OCI-LY1 (cell line): ENCODE measurements around the gene CAV1.

Experiments used
- H2AFZ ChIP-seq: fragments of 200-600 bp; sonication (generic), shearing (Covaris generic); 2 replicates; pipeline ENCODE4 v1.6.0; 2014; ENCODE audit warnings: antibody characterized with exemption, mild to moderate bottlenecking, low read length
- H3F3A ChIP-seq: fragments of 200-600 bp; sonication (generic), shearing (Covaris generic); 2 replicates; pipeline ENCODE4 v1.6.0; 2014; ENCODE audit warnings: mild to moderate bottlenecking, antibody characterized with exemption, low read length, moderate library complexity; ENCODE audit not compliant: insufficient read depth
- H3K27ac ChIP-seq: fragments of 200-600 bp; sonication (generic); 2 replicates; pipeline ENCODE4 v1.5.1; 2014; ENCODE audit warnings: low read length, mixed run types, mild to moderate bottlenecking, low read depth; ENCODE audit not compliant: poor library complexity, severe bottlenecking
- H3K27me3 ChIP-seq: fragments of 200-600 bp; sonication (generic); 2 replicates; pipeline ENCODE4 v1.6.0; 2014; ENCODE audit warnings: antibody characterized with exemption, mild to moderate bottlenecking, low read length, moderate library complexity; ENCODE audit not compliant: insufficient read depth
- H3K36me3 ChIP-seq: fragments of 200-600 bp; sonication (generic); 2 replicates; pipeline ENCODE4 v1.6.1; 2014; ENCODE audit warnings: mild to moderate bottlenecking, antibody characterized with exemption, low read length, moderate library complexity, mixed read lengths; ENCODE audit not compliant: insufficient read depth
- H3K4me1 ChIP-seq: fragments of 200-600 bp; sonication (generic); 2 replicates; pipeline ENCODE4 v1.5.1; 2014; ENCODE audit warnings: mild to moderate bottlenecking, low read length, moderate library complexity; ENCODE audit not compliant: insufficient read depth, severe bottlenecking
- H3K4me2 ChIP-seq: fragments of 200-600 bp; sonication (generic), shearing (Covaris generic); 2 replicates; pipeline ENCODE4 v1.6.1; 2014; ENCODE audit warnings: low read length
- H3K4me3 ChIP-seq: fragments of 200-600 bp; sonication (generic); 2 replicates; pipeline ENCODE4 v1.5.1; 2014; ENCODE audit warnings: low read length, low read depth, mild to moderate bottlenecking, mixed read lengths; ENCODE audit not compliant: poor library complexity, severe bottlenecking
- H3K79me2 ChIP-seq: fragments of 200-600 bp; shearing (Covaris generic); 2 replicates; pipeline ENCODE4 v1.6.1; 2016; ENCODE audit warnings: mixed run types, low read length, mixed read lengths; ENCODE audit not compliant: insufficient read depth
- H3K9ac ChIP-seq: fragments of 200-600 bp; sonication (generic), shearing (Covaris generic); 2 replicates; pipeline ENCODE4 v1.6.1; 2014; ENCODE audit warnings: mild to moderate bottlenecking, low read length, mixed read lengths
- H3K9me2 ChIP-seq: fragments of 200-600 bp; sonication (generic), shearing (Covaris generic); 2 replicates; pipeline ENCODE4 v1.6.1; 2014; ENCODE audit warnings: low read depth, mild to moderate bottlenecking, low read length, mixed read lengths
- H3K9me3 ChIP-seq: fragments of 200-600 bp; shearing (Covaris generic); 2 replicates; pipeline ENCODE4 v1.6.1; 2014; ENCODE audit warnings: low read length, mixed read lengths
- H4K20me1 ChIP-seq: fragments of 200-600 bp; sonication (generic), shearing (Covaris generic); 2 replicates; pipeline ENCODE4 v1.6.0; 2016; ENCODE audit warnings: mild to moderate bottlenecking, low read length; ENCODE audit not compliant: insufficient read depth
- CTCF ChIP-seq: fragments of 200-600 bp; sonication (generic), shearing (Covaris generic); IDR thresholded peaks from 2 replicates; pipeline ENCODE4 v1.5.1; 2017; ENCODE audit warnings: mild to moderate bottlenecking, antibody characterized with exemption, low read length, moderate library complexity, mixed read lengths
- EZH2 ChIP-seq: fragments of 200-600 bp; sonication (generic), shearing (Covaris generic); IDR thresholded peaks from 2 replicates; pipeline ENCODE4 v1.8.0; 2017; ENCODE audit warnings: borderline replicate concordance, mixed run types, mild to moderate bottlenecking, antibody characterized with exemption, low read length, moderate library complexity, mixed read lengths

Gene CAV1

DNA sequence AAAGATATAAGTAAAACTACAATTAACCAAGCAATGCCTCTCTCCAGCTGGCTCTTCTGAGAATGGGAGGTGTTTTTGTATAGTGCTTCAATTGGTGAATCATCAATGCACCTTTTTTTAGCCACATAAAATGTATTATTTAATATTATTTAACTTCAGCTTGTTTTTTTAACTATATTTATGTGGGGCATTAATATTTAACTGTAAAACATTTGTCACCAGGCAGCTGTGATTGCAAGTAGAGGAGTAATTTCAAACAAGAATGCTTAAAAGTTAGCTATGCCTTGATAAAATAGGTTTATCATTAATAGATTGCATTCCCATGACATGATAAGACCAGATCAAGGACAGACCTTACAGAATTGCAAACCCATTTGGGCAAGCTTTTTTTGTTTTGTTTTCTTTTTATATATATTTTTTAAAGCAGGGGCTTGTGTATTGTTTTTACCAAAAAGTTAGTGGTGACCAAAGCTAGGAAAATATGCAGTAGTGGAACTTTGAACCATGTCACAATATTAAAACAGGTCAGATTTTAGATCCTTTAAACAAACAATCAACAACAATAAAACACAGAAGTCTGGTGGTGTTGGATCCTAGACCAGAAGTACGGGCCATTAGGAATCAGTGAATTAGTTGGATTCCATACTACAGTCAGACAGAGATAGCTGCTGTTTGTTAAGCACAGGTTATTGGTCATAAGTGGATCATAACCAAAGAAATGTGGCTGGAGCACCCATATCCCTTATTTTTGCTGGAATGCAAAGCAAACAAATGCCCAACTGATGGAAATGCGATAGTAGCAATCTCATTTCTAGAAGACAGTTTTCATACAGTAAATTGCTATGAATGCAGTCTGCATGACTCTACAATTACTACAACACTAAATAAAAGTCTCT lies 22.4 kb upstream of the CAV1 start:
- no peak overlapping the region for H3K9ac ChIP-seq
- H3K27me3 ChIP-seq: no peaks in the 10 kb centered on the region
- no peak overlapping the region for H2AFZ ChIP-seq
- H3K9me3 ChIP-seq: no peaks in the 10 kb centered on the region
- H3K4me3 ChIP-seq: no peak overlapping the region
- no peaks in the 10 kb centered on the region for H3K9me2 ChIP-seq
- no peaks in the 10 kb centered on the region for H4K20me1 ChIP-seq
- H3K79me2 ChIP-seq: no peaks in the 10 kb centered on the region
- no peaks in the 10 kb centered on the region for H3F3A ChIP-seq
- no peaks in the 10 kb centered on the region for H3K4me1 ChIP-seq
- H3K36me3 ChIP-seq: no peaks in the 10 kb centered on the region
- TF ChIP-seq CTCF (no peak), EZH2 (no peak)
- no peak overlapping the region for H3K27ac ChIP-seq
- H3K4me2 ChIP-seq: no peak overlapping the region

GRCh38 chr7:116503835-116504234 lies 21.0 kb upstream of the CAV1 start:
- TF ChIP-seq EZH2 (no peak), CTCF (no peak)
- no peaks in the 10 kb centered on the region for H4K20me1 ChIP-seq
- H3K27me3 ChIP-seq: no peaks in the 10 kb centered on the region
- no peak overlapping the region for H3K27ac ChIP-seq
- H3K9me3 ChIP-seq: no peaks in the 10 kb centered on the region
- no peak overlapping the region for H2AFZ ChIP-seq
- H3F3A ChIP-seq: no peaks in the 10 kb centered on the region
- H3K79me2 ChIP-seq: no peaks in the 10 kb centered on the region
- H3K36me3 ChIP-seq: no peaks in the 10 kb centered on the region
- no peak overlapping the region for H3K9ac ChIP-seq
- no peak overlapping the region for H3K4me2 ChIP-seq
- H3K4me3 ChIP-seq: no peak overlapping the region
- no peaks in the 10 kb centered on the region for H3K4me1 ChIP-seq
- no peaks in the 10 kb centered on the region for H3K9me2 ChIP-seq

GRCh38 chr7:116505278-116505677 lies 19.6 kb upstream of the CAV1 start:
- Histone ChIP-seq H3K9me3 (no peaks in the 10 kb centered on the region), H3K4me2 (no peak overlapping the region), H3K27ac (no peak overlapping the region), H3K27me3 (no peaks in the 10 kb centered on the region), H4K20me1 (no peaks in the 10 kb centered on the region), H3K4me1 (no peaks in the 10 kb centered on the region), H3K36me3 (no peaks in the 10 kb centered on the region), H3K9me2 (no peaks in the 10 kb centered on the region), H2AFZ (no peak overlapping the region), H3K79me2 (no peaks in the 10 kb centered on the region), H3K9ac (no peak overlapping the region), H3F3A (no peaks in the 10 kb centered on the region), H3K4me3 (no peak overlapping the region)
- TF ChIP-seq EZH2: no peak
- TF ChIP-seq CTCF: no peak
